8988T (cell line): ENCODE measurements around the gene MPHOSPH9.
"Not testable (repeated sequence)": the region's sequence is repeated elsewhere in the genome, so short reads cannot be mapped to it uniquely, and the experiment has no call there.

ENCODE experiments used
- DNase-seq: peaks from one replicate; pipeline ENCODE4 v3.0.0; 2011

MPHOSPH9 gene

DNA sequence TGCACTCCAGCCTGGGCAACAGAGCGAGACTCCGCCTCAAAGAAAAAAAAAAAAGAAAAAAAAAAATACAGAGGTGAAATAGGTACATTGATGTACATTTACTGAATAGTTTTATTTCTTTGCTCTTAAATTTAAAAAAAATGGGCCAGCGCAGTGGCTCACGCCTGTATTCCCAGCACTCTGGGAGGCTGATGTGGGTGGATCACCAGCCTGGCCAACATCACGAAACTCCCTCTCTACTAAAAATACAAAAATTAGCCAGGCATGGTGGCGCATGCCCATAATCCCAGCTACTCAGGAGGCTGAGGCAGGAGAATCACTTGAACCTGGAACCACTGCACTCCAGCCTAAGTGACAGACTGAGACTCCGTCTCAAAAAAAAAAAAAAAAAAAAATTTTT lies 25.1 kb downstream of the MPHOSPH9 start:
- not testable (repeated sequence) for DNase-seq

DNA sequence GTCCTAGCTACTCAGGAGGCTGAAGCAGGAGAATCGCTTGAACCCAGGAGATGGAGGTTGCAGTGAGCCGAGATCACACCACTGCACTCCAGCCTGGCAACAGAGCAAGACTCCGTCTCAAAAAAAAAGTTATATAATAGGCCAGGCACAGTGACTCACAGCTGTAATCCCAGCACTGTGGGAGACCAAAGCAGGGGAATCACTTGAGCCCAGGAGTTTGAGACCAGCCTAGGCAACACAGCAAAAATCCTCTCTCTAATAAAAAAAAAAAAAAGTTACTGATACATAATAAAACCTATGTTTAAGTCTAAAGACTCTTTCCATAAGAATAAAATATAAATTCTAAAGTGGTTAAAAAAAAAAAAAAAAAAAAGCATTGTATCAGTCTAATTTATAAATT lies 26.1 kb downstream of the MPHOSPH9 start:
- not testable (repeated sequence) for DNase-seq

DNA sequence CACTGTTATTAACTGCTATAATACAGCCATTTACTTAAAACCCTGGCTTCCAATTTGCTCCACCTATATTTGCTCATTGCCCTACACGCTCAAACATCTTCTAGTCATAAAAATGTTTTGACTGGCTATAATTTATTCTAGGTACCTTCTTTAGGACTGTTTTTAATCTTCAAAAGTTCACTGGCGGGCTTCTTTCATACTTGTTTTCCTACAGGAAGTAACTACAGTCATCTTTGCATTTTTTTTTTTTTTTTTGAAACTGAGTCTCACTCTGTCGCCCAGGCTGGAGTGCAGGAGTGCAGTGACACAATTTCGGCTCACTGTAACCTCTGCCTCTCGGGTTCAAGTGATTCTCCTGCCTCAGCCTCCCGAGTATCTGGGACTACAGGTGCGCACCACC lies 32.5 kb downstream of the MPHOSPH9 start:
- no peak for DNase-seq

DNA sequence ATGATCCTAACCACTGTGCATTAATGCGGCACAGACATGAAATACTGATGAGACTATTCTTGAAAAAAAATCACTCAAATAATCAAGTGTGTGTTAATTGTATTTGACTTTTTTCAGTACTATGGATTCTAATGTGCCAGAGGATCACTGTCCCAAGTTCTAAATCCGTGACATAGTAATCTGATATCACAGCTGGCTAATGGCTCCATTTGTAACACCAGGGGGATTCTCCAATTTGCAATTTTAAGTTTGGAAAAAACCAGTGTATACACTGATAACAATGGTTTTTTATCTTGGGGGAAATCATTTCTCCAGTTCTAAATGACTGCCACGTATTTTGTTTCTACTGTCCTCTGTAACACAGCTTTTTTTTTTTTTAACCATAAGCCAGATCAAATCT lies 33.0 kb downstream of the MPHOSPH9 start:
- no peak for DNase-seq

DNA sequence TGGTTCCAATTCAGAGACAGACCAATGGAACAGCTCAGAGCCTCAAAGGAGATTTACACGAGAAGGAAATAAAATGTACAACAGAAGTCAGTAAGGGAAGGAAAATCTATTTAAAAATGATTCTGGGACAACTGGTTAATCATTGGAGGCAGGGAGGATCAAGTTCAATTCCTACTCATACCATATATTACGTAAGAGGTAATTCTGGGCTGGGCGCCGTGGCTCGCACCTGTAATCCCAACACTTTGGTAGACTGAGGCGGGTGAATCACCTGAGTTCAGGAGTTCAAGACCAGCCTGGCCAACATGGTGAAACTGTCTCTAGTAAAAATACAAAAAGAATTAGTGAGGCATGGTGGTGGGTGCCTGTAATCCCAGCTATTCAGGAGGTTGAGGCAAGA lies 45.3 kb downstream of the MPHOSPH9 start:
- DNase-seq, result no peak

DNA sequence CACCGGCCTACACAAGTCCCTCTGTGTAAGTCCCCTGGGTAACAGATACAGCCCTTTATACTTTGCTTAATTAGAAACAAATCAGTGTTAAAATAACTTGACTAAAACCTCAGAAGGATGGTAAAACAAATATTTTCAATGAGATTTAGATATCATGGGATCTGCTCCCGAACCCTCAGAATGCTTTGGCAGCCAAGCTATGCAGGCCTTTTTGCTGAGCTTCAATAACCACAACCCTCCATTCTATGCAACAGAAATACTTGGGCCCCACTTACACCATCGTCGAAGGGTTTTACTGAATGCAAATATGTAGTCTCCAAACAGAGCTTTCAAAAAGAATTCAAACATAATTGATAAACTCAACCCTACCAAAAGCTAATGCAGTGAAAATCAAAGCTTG lies 52.8 kb downstream of the MPHOSPH9 start:
- DNase-seq, result no peak

DNA sequence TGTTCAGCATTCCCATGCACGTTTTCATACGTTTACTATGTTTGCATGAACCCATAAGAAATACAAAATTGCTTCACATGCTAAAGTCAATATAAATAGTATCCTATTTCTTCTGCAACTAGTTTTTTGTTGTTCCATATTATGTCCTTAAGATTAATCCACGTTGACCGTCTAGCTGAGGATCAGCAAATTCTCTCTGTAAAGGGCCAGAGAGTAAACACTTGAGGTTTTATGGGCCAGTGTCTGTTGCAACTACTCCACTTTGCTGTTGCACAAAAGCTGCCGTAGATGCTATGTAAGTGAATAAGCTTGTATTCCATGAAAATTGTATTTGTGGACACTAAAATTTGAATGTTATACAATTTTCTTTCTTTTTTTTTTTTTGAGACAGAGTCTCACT lies 61.0 kb downstream of the MPHOSPH9 start:
- no peak for DNase-seq

DNA sequence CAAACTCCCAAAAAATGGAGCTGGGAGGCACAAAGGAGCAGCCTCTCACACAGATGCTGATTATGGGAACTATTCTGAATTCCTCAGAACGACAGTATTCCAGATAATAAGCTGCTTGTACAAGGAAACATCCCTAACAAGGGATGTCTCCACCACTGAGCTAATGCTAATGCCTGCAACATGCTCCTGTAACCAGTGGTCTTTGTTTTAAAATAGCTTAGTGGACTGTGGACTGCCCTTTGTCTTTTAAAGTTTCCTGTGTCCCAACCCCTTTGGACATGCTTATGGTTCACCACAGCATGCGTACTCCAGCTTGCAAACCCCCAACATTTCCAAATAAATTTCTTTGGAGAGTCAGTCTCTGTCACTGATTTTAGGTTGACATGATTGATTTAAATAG lies 65.6 kb downstream of the MPHOSPH9 start:
- DNase-seq, result no peak

DNA sequence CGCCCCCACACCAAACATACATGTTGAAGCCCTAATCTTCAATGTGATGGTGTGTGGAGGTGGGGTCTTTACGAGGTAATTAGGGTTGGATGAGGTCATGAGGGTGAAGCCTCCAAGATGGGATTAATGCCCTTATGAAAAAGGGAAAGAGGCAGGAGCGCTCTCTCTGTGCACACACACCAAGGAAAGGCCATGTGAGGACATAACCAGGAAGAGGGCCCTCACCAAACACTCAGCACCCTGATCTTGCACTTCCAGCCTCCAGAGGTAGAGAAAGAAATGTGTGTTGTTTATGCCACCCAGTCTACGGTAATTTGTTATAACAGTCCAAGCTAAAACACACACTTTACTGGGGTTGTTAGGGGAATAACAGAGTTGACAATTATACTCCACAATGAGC lies 67.4 kb downstream of the MPHOSPH9 start:
- no peak for DNase-seq

DNA sequence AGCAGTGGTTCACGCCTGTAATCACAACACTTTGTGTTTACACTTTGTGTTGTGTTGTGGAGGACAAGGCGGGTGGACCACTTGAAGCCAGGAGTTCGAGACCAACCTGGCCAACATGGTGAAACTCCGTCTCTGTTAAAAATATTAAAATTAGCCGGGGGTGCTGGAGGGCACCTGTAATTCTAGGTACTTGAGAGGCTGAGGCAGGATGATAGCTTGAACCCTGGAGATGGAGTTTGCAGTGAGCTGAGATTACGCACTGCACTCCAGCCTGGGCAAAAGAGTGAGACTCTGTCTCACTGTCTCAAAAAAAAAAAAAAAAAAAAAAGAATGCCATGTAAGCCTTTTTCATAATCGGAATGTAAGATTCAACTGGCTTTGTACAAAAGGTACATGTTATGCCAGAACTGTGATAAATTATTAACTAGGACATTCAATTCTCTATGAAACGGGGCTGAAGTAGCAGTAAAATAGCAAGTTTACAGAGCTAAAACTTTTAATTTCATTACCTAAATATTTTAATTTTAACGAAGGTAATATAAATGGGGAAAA lies 68.2 kb downstream of the MPHOSPH9 start:
- DNase-seq, result no peak

DNA sequence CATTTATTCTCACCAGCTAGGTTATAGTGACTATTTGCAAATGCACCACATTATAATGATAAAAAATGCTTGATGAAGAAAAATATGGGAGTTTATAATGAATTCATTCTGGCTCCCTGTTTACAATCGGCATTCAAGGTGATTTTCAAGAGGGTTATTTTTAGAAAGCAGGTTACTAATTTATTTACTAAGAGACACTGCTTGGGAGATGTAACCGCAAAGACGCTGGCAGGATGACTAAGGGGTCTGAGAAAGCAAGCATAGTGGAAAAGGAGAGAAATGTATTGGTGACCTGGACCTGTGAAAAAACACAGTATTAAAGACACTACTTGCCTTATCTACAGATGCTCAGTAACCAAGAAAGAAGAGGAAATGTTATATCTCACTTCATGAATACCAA lies 68.7 kb downstream of the MPHOSPH9 start:
- DNase-seq, result no peak

DNA sequence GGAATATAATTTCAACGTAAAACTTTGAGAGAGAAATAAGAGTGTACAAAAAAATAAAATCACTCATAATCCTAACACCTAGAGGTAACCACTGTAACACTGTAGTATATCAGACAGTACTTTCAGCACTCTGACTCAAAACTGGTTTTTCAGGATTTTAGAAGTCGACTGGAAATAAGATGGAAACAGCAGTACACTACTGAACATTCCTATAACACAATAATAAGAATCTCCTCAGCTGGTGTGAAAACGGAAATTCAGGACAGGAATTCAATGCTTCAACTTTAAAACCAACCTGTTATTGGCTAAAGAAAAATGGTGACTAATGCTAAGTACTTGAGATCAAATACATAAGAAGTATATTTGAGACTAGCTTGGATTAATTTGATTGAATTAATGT lies 69.7 kb downstream of the MPHOSPH9 start:
- no peak for DNase-seq

DNA sequence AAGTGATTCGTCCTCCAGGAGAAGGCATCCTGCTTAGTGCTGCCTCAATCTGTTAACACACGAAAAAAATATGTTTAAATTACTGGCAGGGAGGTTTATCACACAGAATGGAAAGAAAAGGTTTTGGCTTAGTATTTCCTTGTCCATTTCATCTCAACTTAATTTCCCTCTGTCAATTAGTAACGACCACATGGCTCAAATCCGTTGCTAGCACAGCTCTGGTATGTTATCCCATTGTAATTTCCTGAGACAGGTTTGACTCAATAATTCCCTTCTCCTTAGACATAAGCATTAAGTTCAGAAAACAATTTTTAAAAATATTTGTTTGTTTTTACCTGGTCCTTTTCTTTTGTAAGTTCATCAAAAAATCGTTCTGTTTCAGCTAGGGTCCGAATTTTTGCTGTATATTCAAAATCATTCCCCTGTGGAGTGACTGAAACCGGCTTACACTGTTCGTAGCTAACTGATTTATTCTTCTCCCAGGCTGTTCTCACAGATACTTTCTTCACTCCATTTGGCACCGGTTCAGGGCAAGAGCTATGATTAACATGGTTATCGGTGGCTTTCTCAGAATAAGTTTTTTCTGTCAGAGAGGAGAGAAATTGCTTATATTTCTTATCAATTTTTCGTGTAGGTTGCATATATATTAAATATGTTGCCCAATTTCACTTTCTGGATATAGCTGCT lies 72.0 kb downstream of the MPHOSPH9 start:
- no peak for DNase-seq

DNA sequence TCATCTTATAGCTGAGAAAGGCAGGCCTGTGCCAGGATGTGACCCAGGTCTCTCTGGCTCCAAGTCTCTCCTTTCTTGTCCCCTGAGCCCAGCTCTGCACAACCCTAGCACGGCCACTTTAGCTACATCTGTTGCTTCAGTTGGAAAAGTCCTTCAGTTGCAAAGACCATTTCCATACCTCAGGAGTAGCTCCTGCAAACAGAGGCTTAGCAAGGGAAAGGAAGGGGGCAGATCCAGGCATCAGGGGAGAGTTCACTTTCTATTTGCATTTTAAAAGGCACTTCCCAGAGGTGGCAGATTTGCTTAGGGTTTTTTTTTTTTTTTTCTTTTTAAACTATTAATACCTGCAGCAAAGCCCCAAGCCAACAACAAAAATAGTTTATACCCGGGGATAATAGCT lies 79.0 kb downstream of the MPHOSPH9 start:
- DNase-seq, result no peak

DNA sequence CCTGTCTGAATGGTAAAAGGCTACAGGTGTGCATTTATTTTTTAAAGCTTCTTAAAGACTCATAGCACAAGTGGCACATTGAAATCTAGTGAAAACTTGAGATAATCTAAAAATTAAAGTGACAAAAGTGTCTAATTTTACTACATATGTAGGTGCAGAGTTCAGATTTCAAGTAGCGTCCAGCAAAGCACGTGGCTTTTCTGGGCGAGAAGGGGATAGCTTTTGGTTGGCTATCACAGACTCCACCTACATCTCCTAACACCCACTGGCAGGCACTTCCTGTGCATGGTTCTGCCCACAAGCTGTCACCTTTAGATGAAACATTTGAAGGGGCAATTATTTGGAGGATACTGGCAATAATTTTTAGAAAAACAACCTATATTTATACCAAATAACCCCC lies 80.1 kb downstream of the MPHOSPH9 start:
- no peak for DNase-seq

DNA sequence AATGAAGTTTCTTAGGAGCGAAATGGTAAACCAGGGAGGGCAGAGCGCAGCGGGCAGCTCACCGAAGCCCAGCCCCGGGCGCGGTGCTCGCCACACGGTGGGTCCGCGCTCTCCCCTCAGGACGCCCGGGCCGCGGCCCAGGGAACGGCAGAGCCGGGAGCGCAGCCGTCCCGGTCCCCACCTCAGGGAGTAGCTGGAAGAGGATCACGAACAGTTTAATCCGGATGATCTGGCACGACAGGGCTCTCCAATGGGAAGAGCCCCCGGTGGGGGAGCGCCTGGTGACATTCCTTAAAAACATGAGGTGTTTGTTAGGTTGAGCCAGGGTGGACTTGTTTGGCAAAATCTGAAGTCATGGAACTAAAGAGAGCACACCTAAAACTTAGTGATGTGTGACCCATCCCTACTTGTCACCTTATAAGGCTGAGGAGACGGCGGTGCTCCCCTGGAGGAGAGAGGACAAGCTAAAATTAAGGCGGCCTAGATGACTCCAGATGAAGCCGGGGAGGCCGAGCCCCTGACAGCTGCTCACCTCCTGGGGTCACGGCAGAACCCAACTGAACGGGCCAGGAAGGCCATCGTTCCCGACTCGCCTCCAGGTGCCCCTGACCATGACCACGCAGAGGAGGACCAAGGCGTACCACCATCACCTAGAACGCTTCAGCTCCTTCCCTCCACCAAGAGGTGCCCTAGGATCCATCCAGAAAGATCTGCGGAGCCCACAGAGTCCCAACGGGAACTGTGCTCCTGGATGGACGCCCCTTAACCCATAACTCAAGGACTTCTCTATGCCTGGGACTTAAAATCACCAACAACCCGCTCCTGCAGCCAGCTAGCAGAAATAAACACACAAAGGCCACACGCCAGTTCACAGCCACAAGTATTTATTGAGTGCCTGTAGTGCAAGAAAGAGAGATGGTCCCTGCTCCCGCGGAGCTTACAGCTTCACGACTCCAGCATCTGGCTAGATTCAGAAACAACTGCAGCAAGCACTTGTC lies 81.2 kb downstream of the MPHOSPH9 start:
- DNase-seq, result peak; percentile 63

DNA sequence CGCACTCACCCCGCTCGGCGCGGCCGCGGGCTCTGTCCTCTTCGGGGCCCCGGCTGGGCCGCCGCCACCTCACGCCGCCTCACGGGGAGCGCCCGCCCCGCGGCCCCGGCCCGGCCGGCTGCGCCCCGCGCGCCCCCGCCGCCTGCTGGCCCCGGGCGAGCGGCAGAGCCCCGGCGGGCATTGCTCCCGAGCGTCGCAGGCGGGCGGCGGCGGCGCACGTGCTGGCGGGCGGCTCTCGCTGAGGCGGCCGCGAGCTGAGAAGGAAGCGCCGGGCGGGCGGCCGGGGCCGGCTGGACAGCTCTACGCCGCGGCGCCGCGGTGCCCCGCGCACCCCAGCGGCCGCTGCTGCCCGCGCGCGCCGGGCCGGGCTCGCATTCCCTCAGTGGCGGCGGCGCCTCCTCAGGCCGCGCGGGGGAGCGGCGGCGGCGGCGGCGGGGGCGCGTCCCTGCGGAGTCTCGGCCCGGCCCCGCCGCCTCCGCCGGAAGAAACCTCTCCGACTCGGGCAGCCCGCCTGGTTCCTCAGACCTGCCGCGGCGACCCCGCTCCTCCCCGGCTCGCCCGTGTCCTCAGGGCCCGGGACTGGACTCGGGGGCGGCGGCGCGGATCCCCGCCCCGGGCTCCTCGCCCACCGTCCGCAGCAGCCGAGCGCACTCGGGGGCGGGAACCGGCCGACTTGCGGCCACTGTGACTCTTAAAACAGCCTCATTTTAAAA lies 82.0 kb downstream of the MPHOSPH9 start, which contains the start of gene PITPNM2:
Gene PITPNM2, minus strand, starts transcription at position 347 of the 713 bp plus-strand sequence. CDS start 116,500 bp downstream, outside the sequence.
- DNase-seq, result peak; percentile 74

DNA sequence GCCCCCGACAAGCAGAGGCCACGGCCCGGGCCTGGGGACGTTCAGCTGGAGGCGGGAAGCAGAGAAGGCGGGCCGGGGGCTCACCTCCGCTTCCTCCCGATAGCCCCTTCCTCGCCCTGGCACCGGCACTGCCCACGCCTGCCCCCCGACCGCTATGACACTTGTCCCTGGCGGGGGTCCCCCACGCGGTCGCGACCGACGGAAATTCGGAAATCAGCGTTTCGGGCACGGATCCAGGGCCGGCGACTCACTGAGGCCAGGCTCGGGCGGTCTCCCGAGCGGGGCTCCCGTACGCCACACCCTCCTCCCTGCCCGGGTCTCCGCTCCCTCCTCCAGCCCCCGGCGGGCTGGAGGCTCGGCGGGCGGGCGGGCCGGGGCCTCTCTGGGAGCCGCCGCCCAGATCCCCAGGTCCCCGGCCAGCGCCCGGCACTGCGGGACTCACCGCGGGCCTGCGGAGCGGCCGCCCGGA lies 82.6 kb downstream of the MPHOSPH9 start:
- DNase-seq, result peak; percentile 70

DNA sequence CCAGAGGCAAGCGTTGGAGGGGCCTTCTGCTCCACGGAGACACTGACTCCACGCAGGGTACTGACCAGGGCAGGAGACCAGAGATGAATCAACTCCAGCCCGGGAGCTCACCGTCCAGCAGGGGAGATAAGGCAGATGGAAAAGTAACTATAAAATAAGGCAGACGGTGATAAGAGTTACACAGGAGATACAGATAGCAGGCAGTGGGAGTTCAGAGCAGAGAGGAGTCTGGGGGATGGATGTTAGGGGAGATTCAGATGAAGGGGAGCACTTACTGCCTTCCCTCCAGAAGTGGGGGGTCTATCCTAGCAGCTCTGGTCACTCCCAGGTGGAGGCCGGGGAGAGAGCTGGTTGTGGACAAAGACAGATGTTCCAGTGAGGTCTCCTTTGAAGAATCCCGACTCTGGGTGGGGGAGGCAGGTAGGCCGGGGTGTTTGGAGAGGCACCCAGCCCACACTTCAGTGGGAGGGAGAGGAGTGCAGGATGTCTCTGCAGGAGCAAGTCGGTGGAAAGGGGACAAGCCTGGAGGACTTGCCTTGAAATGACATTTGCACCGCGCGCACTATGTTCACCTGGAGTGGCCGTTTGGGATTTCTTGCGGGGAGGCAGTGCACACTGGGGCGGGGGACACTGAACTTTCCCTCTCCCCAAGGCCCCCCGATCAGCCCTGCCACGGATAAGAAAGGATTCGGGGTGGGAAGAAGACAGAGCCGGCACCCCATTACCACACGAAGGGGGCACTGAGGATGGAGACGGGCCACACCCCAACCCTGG lies 83.3 kb downstream of the MPHOSPH9 start:
- DNase-seq, result no peak

DNA sequence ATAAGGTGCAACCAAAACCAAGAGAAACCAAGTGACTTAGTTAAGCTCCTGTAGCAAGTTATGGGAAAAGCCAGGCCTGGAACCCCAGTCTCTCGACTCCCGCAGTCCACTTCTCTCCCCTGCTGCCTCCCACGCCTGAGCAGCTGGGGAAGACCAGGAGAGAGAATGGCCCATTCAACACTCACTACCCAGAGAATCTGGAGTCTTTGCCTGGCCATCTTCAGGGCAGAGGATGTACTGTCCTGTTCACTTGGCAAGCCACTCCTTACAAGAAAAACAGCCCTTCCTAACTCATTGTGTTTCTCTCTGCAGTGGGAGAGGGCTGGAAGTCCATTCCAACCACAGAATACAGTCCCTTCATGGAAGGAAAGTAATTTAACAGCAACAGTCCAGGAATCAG lies 83.9 kb downstream of the MPHOSPH9 start:
- no peak for DNase-seq

DNA sequence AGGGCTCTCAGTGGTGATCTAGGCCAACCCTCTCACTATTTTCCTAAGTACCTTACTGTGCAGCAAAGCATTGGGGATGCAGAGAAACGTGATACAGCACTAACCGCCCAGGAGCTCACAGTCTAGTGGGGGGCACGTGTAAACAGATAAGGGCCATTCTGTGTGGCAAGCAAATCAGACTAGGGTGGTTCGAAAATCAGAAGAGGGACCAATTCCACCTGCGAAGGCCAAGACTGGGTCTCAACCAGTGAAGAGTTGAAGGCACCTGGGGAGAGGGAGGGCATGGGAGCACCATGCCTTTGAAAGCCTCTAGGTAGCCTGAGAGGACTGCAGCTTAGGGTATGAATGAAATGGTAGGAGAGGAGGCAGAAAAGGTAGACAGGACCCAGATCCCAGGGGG lies 84.3 kb downstream of the MPHOSPH9 start:
- DNase-seq, result no peak

DNA sequence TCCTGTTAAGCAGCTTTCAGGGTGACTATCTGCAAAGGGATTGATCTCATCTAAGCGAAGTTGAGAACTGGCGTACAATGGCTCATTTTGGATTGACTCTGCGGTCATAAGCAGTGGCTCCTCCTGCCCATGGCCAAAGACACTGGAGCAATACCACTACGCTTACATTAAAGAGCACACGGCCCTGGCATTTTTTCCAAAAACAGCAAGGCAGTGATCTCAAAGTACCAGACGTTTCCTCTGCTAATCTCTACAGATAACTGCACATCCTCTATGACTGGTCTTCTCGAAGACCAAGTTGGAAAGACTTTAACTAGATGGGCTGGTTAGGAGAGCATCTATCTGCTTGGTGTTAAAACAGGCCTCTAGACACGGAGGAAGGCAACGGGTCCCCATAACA lies 84.7 kb downstream of the MPHOSPH9 start:
- no peak for DNase-seq
